MM.1S (cell line): ENCODE results near the gene A2ML1.
"Not testable (repeated sequence)": the region's sequence is repeated elsewhere in the genome, so short reads cannot be mapped to it uniquely, and the experiment has no call there.

ENCODE experiments used
- EZH2 ChIP-seq: fragments of 300-600 bp; sonication (generic); optimal IDR thresholded peaks from 2 replicates; pipeline ENCODE3; 2017; ENCODE audit warnings: low read depth, mild to moderate bottlenecking, antibody characterized with exemption, low read length, mixed read lengths
- TF ChIP-seq, protein P1 (sequence below): fragments of 300-600 bp; sonication (generic); IDR thresholded peaks from 2 replicates; pipeline ENCODE4 v1.5.1; 2016; ENCODE audit warnings: antibody characterized with exemption, low read length, mixed read lengths

DNA sequence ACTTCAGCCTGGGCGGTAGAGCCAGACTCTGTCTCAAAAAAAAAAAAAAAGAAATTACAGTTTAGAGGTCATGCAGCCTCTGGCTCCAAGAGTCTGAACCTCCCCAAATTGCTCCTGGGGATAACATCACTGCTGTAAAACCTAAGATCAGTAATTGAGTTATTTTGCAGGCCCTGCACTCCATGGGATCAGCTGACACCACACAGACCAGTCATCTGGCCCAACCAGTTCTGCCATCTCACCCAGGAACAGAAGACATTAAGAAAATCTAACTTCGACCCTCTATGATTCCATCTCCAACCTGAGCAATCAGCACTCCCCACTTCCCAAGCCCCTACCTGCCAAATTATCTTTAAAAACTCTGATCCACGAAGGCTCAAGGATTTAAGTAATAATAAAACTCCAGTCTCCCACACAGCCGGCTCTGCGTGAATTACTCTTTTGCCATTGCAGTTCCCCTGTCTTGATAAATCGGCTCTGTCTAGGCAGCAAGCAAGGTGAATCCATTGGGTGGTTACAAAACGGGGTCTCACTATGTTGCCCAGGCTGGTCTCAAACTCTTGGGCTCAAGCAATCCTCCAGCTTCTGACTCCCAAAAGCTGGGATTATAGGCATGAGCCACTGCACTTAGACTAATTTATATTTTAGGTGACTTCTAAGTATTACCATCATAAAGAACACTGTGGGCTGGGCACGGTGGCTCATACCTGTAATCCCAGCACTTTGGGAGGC, 1.6 kb upstream of the A2ML1 start:
- TF ChIP-seq, protein P1, sequence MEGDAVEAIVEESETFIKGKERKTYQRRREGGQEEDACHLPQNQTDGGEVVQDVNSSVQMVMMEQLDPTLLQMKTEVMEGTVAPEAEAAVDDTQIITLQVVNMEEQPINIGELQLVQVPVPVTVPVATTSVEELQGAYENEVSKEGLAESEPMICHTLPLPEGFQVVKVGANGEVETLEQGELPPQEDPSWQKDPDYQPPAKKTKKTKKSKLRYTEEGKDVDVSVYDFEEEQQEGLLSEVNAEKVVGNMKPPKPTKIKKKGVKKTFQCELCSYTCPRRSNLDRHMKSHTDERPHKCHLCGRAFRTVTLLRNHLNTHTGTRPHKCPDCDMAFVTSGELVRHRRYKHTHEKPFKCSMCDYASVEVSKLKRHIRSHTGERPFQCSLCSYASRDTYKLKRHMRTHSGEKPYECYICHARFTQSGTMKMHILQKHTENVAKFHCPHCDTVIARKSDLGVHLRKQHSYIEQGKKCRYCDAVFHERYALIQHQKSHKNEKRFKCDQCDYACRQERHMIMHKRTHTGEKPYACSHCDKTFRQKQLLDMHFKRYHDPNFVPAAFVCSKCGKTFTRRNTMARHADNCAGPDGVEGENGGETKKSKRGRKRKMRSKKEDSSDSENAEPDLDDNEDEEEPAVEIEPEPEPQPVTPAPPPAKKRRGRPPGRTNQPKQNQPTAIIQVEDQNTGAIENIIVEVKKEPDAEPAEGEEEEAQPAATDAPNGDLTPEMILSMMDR = not testable (repeated sequence)
- not testable (repeated sequence) for TF ChIP-seq EZH2
